Measurements from ENCODE around the gene CCR6.
A peak's percentile ranks its signal among the peaks of the same experiment; 100 is the strongest.
"Not testable (repeated sequence)": the region's sequence is repeated elsewhere in the genome, so short reads cannot be mapped to it uniquely, and the experiment has no call there.

Gene CCR6

DNA sequence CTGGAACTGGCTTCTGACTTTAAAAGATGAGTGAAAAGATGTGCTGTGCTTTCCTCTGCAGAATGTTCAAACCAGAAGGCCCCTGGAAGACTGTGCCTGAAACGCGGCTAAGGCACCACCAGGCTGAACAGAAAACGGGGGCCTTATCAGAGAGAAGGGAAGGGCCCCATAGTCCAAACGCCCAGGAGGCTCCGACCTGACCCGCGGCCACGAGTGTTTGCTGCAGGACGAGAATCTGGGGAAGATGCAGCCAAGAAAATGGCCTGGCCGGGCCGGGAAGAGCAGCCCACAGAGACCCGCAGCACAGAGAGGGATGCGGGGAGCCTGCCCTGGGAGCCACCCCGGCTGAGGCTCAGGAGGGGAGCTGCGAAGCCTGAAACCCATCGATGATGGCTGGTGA is 45.4 kb downstream of the CCR6 start:
- not testable (repeated sequence) for H3K36me3 Mint-ChIP-seq; DNase-seq (ENCODE audit: low spot score in 2 of 2); H3K27me3 Mint-ChIP-seq; H3K9me3 Mint-ChIP-seq; H3K4me3 Mint-ChIP-seq; ATAC-seq (ENCODE audit: low read depth); H3K27ac Mint-ChIP-seq; H3K4me1 Mint-ChIP-seq

DNA sequence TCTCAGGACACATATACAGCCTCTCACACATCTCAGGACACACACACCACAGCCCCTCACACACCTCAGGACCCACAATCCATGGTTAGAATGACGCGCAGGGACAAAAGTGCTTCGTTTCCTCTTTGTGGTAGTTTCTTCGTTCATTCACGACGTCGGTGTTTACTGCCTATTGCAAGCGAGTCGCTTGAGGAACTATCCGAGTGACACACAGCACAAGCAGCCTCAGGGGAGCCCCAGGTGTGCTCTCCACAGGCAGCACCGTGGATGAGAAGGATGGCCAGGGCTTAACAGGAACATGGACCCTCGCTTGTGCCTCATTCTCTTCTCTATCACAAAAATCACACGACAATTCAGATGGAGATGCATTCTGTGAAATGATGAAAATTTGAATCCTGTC is 47.0 kb downstream of the CCR6 start:
- H3K9me3 Mint-ChIP-seq; H3K4me1 Mint-ChIP-seq; DNase-seq (ENCODE audit: low spot score in 2 of 2); H3K36me3 Mint-ChIP-seq: not testable (repeated sequence)
- Mint-ChIP-seq H3K4me3 (peak overlapping the region; percentile 9), H3K27ac (peak overlapping the region; percentile 98), H3K27me3 (peaks cover 11% of the 10 kb centered on the region)
- peak; percentile 94 for ATAC-seq (ENCODE audit: low read depth)

DNA sequence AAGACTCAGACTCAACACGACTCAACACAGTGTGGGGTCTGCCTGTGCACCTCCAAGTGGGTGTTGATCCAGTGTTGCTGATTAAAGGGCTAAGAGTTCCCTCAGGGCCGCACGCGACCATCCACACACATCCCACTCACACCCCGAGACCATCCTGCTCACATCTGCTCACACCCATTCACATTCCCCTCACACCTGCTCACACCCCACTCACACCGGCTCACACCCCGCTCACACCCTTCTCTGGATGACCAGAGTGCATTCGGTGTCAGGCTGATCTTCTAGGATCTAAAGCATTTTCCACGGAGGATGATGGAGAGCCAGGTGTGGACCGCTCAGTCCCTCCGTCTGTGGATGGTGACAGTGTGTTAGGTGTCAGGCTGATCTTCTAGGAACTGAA is 48.4 kb downstream of the CCR6 start:
- not testable (repeated sequence) for H3K36me3 Mint-ChIP-seq; ATAC-seq (ENCODE audit: low read depth); H3K9me3 Mint-ChIP-seq; H3K4me1 Mint-ChIP-seq; H3K4me3 Mint-ChIP-seq; H3K27ac Mint-ChIP-seq; DNase-seq (ENCODE audit: low spot score in 2 of 2)
- peaks cover 11% of the 10 kb centered on the region for H3K27me3 Mint-ChIP-seq

DNA sequence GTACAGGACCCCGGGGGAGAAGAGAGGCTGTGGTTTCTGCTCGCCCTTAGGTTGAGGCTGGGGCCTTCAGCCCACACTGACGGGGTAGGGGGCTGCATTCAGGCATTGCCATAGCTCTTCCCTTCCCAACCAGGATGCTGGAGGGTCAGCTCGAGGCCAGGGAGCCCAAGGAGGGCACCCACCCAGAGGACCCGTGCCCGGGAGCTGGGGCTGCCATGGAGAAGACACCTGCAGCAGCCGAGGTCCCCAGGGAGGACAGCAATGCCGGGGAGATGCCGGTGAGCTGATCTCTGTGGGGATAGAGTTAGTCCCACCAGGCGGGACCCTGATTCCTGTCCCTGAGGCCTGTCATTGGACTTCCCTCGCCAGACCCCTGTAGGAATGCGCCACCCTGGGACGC is 49.1 kb downstream of the CCR6 start:
- not testable (repeated sequence) for ATAC-seq (ENCODE audit: low read depth); H3K4me3 Mint-ChIP-seq; H3K9me3 Mint-ChIP-seq; H3K27ac Mint-ChIP-seq; H3K36me3 Mint-ChIP-seq; H3K4me1 Mint-ChIP-seq; DNase-seq (ENCODE audit: low spot score in 2 of 2)
- peaks cover 11% of the 10 kb centered on the region for H3K27me3 Mint-ChIP-seq

DNA sequence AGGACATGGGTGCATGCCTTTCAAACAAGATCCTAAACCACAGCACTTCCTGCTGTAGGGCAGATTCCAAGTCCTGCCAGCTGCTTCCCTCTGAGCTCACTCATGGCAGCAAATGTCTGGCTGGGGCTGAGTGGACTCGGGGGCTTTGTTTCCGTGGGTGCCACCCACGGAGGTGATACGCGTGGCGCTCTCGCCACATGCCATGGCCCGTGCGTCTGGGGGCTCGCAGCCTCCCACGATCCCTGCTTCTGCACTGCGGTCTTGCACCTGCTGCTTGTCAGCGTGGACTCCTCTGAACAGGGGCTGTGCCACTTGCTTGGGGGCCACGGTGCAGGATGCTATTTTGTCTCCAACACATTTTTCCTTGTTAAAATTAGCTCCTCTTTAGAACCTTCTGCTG is 54.4 kb downstream of the CCR6 start:
- H3K9me3 Mint-ChIP-seq; H3K27me3 Mint-ChIP-seq; H3K4me3 Mint-ChIP-seq; DNase-seq (ENCODE audit: low spot score in 2 of 2); ATAC-seq (ENCODE audit: low read depth); H3K36me3 Mint-ChIP-seq; H3K27ac Mint-ChIP-seq; H3K4me1 Mint-ChIP-seq: not testable (repeated sequence)

DNA sequence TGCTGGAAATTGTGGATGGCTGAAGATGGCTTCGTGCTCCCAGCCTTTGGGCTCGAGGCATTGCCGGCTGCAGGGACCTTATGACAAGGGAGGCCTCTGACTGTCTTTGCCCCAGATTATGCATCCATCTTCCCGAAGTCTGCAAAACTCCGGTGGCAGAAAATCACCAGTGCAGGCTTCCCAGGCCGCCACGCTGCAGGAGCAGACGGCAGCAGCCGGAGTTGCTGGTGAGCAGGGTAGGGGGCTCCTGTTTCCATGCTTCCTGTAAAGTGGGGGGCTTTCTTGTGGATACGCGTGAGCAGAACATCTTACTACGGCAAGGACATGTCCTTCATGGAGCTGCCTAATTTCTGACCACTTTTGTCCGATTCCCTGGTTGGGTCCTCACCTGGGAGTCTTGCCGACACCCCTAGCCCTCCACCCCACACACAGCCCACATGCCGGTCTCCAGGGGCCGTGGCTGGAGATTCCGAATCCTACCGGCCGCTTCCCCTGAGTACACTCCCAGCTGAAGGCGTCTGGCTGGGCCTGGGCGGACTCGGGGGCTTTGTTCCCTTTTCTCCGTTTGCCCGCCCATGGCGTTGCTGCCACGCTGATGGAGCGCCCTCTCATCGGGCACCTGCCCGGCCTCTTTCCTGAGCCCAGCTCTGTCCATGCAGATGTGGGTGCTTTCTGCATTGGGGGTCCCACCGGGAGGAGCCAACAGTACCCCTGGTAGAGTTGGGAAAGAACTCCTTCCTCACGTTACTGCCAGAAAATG is 56.2 kb downstream of the CCR6 start:
- not testable (repeated sequence) for H3K27ac Mint-ChIP-seq; ATAC-seq (ENCODE audit: low read depth); H3K36me3 Mint-ChIP-seq; H3K4me3 Mint-ChIP-seq; H3K4me1 Mint-ChIP-seq; DNase-seq (ENCODE audit: low spot score in 2 of 2); H3K9me3 Mint-ChIP-seq; H3K27me3 Mint-ChIP-seq

DNA sequence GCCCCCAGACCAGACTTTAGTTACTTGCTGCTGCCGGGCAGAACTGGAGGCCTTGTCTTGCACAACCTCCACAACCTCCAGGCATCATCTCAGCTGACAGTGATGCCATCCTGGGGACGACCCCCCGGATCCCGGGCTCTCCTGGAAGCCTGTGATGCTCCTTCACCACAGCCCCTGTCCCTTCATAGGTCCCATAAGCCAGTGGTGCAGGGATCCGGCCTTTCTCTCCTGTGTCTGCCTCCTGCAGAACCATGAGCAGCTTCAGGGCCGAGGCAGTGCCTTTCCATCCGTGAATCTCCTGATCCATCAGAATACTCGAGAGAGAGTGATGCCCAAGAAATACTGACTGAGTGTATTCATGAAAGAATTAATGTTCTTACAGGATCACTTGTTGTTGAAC is 57.2 kb downstream of the CCR6 start:
- not testable (repeated sequence) for H3K27ac Mint-ChIP-seq; H3K36me3 Mint-ChIP-seq; H3K27me3 Mint-ChIP-seq; H3K4me3 Mint-ChIP-seq; ATAC-seq (ENCODE audit: low read depth); H3K4me1 Mint-ChIP-seq; H3K9me3 Mint-ChIP-seq; DNase-seq (ENCODE audit: low spot score in 2 of 2)

DNA sequence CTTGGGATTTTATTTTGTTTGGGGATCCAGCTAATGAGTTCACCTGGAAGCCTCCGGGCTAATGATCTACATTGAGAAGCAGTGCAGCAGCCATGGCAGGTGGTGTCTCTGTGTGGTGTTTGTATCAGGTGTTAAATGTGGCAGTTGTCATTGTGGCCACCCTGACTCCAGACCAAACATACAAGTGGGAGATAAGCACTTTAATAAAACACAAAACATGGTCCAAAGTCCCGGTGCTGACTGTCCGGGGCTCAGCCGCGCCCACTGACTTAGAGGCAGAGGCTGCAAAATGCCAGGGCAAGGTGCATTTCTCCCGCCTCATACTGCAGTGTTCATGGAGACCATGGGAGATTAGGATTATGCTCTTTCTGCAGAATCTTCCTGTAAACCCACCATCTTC is 58.5 kb downstream of the CCR6 start:
- not testable (repeated sequence) for H3K27me3 Mint-ChIP-seq, H3K27ac Mint-ChIP-seq, H3K4me1 Mint-ChIP-seq

DNA sequence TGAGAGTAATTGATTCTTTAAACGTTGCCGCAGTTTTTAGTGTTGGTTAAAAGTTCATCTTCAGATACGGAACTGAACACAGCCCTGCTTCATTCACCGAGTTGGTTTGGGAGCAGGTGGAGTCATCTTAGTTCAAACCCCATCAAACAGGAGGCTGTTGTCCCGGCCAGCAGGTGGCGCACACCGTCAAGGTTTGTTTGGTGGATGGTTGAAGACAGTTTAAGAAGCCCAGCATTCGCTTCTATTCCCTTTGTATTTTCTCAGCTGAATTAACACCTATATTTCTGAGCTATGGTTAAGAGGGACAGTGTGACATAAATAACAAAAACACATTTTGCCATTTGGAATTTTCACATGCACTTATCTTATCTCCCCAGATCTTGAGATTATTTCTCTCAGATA is 60.0 kb downstream of the CCR6 start:
- not testable (repeated sequence) for H3K27me3 Mint-ChIP-seq; H3K36me3 Mint-ChIP-seq; H3K4me3 Mint-ChIP-seq; H3K9me3 Mint-ChIP-seq; DNase-seq (ENCODE audit: low spot score in 2 of 2); H3K27ac Mint-ChIP-seq; H3K4me1 Mint-ChIP-seq
- ATAC-seq (ENCODE audit: low read depth), result peak; percentile 92

More for the DNA sequence above, 58.5 kb downstream of the CCR6 start:
- H3K36me3 Mint-ChIP-seq; DNase-seq (ENCODE audit: low spot score in 2 of 2); H3K9me3 Mint-ChIP-seq; H3K4me3 Mint-ChIP-seq; ATAC-seq (ENCODE audit: low read depth): not testable (repeated sequence)

DNA sequence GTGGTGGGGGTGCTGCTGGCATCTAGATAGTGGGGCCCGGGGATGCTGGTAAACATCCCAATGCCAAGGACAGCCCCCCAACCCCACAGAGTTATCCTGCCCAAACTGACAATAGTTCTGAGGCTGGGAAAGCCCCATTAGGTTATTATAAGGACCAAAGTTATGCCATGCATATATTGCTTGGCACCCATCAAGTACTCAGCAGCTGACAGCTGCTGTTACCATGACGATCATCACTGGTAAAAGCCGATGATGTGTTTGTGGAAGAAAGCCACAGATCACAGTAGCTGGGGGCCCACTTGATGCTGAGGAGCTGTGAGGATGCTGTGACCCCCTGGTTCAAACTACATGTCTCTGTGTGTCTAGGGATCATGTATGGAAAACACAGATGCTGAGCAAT is 62.2 kb downstream of the CCR6 start:
- H3K4me3 Mint-ChIP-seq; H3K36me3 Mint-ChIP-seq; H3K9me3 Mint-ChIP-seq; H3K4me1 Mint-ChIP-seq; H3K27ac Mint-ChIP-seq; H3K27me3 Mint-ChIP-seq; DNase-seq (ENCODE audit: low spot score in 2 of 2): not testable (repeated sequence)
- ATAC-seq (ENCODE audit: low read depth), result peak; percentile 28

DNA sequence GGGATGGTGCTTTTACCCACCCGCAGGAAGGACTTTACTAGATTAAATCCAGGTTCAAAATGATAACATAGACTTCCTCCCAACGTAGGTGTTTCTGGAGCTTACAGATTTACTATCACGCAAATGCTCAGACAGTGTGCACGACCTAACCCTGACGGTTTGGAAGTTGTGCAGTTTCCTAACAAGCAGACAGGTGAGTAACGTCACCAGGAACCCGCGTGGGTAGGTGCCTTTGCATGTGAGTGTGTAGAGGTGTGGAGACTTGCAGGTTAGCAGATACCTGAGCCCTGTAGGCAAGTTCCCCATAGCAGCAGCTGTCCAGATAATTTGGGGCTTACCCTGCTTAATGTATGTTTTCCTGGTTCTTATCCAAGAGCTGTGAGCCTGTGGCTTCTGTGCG is 64.4 kb downstream of the CCR6 start:
- not testable (repeated sequence) for H3K27ac Mint-ChIP-seq; DNase-seq (ENCODE audit: low spot score in 2 of 2); H3K9me3 Mint-ChIP-seq; H3K36me3 Mint-ChIP-seq; H3K4me1 Mint-ChIP-seq; ATAC-seq (ENCODE audit: low read depth); H3K27me3 Mint-ChIP-seq; H3K4me3 Mint-ChIP-seq
